Measurements from ENCODE around the gene ASCL5. TPM values are rescaled to one million over a fixed set of nuclear protein-coding genes. Genes with fewer than 3 reads are reported as not detected.
A peak's percentile ranks its signal among the peaks of the same experiment; 100 is the strongest.

Gene ASCL5
- total and polyA plus RNA-seq, 2 of the 13 experiments (the other 11 are each of a cell fraction or from before 2014, with no cell fraction given), result not detected

DNA sequence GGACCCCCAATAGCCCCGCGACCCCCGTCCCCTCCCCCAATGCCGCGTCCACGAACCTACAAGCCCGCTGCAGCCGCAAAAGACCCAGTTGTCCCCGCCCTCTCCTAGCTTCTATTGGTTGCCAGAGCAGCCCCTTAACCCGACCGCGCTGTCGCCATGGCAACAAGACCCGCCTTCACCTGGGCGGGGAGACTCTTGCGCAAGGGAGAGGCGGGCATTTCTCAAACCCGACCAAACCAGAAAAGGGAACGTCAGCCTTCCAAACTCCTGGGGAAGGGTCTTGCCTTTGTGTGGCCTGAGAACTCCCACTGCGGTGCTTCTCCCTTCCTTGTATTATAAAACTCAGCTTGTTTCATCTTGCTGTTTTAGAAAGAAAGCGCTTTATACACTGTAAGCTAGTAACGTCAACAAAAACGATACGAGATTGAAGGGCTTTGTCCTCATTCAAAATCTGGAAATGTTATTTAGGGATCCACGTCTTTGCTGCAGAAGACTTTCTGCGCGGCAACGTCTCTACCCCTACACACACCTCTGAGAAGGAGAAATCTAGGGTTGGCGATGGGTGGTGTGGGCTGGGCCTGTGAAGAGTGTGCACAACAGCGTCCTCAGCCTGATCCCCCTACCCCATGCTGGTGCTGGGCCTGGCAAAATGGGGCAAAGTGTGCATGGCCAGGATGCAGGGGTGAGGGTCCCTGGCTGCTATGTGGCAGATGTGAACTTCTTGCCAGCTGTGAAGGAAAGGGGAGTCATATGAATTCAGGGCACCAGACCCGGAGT lies 27.6 kb upstream of the ASCL5 start, which contains the start of gene TMEM9 (continued):
- TF ChIP-seq NFE2L1 (CRISPR knock-in tag; IDR thresholded peaks at IDR 0.05; ENCODE audit: borderline replicate concordance) (no peak), ZNF431 (CRISPR knock-in tag; IDR thresholded peaks at IDR 0.05; ENCODE audit: borderline replicate concordance, low read depth) (no peak), ATF2 (CRISPR knock-in tag; IDR thresholded peaks at IDR 0.05) (no peak), RELA (CRISPR knock-in tag; IDR thresholded peaks at IDR 0.05) (no peak), ZNF34 (CRISPR knock-in tag; IDR thresholded peaks at IDR 0.05; ENCODE audit: borderline replicate concordance) (no peak), ZFYVE20 (CRISPR knock-in tag; IDR thresholded peaks at IDR 0.05; ENCODE audit: borderline replicate concordance, low read depth) (no peak), JUNB (CRISPR knock-in tag; IDR thresholded peaks at IDR 0.05; ENCODE audit: borderline replicate concordance) (no peak), RAD51 (IDR thresholded peaks at IDR 0.05; ENCODE audit: borderline replicate concordance) (no peak), ZNF280B (CRISPR knock-in tag; IDR thresholded peaks at IDR 0.05; ENCODE audit: borderline replicate concordance) (no peak), MEF2D (CRISPR knock-in tag; IDR thresholded peaks at IDR 0.05) (no peak), SMC3 (IDR thresholded peaks at IDR 0.05; ENCODE audit: low read length) (peak; percentile 35; the same call in 1 of the 2 replicates), ZNF777 (CRISPR knock-in tag; IDR thresholded peaks at IDR 0.05) (0 out of 2 replicates have a peak, but pooled peaks have one; percentile 37), POLR2A (IDR thresholded peaks at IDR 0.05; ENCODE audit: insufficient read depth in 1 of 2, low read depth in 2 of 2, low read length in 2 of 2) (peak; percentile 52 to 55; a peak in 2 of 4 replicates), KAT2B (IDR thresholded peaks at IDR 0.05; ENCODE audit: borderline replicate concordance, low read depth, low read length) (no peak), NR0B2 (CRISPR knock-in tag; IDR thresholded peaks at IDR 0.05) (no peak), RXRA (CRISPR knock-in tag; IDR thresholded peaks at IDR 0.05) (no peak), ZBTB39 (CRISPR knock-in tag; IDR thresholded peaks at IDR 0.05) (no peak)
- TF ChIP-seq, protein P1, sequence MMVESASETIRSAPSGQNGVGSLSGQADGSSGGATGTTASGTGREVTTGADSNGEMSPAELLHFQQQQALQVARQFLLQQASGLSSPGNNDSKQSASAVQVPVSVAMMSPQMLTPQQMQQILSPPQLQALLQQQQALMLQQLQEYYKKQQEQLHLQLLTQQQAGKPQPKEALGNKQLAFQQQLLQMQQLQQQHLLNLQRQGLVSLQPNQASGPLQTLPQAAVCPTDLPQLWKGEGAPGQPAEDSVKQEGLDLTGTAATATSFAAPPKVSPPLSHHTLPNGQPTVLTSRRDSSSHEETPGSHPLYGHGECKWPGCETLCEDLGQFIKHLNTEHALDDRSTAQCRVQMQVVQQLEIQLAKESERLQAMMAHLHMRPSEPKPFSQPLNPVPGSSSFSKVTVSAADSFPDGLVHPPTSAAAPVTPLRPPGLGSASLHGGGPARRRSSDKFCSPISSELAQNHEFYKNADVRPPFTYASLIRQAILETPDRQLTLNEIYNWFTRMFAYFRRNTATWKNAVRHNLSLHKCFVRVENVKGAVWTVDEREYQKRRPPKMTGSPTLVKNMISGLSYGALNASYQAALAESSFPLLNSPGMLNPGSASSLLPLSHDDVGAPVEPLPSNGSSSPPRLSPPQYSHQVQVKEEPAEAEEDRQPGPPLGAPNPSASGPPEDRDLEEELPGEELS (CRISPR knock-in tag; IDR thresholded peaks at IDR 0.05), result no peak
- TF ChIP-seq, protein P2, sequence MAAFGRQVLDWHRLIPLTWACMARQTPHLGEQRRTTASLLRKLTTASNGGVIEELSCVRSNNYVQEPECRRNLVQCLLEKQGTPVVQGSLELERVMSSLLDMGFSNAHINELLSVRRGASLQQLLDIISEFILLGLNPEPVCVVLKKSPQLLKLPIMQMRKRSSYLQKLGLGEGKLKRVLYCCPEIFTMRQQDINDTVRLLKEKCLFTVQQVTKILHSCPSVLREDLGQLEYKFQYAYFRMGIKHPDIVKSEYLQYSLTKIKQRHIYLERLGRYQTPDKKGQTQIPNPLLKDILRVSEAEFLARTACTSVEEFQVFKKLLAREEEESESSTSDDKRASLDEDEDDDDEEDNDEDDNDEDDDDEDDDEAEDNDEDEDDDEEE (CRISPR knock-in tag; IDR thresholded peaks at IDR 0.05), result no peak
